Stimulated activated memory B cell treated with anti-CD40 and anti-IgM and Interleukin-4, amounts not matched to agents 10 μg/mL and 1 μg/mL and 100 μg/mL, for 72 hours (primary cell): ENCODE data around the gene GNRHR.

Source experiments
- ATAC-seq: fragments of 150-1000 bp; cut with Tn5 transposase; 2 replicates; pipeline ENCODE4 v1.10.0; 2021
- H3K27ac Mint-ChIP-seq: one replicate; pipeline ENCODE4 v1.8.0; 2022; ENCODE audit warnings: mild to moderate bottlenecking, mixed read lengths
- H3K27me3 Mint-ChIP-seq: one replicate; pipeline ENCODE4 v1.8.0; 2022; ENCODE audit warnings: mixed read lengths
- H3K36me3 Mint-ChIP-seq: one replicate; pipeline ENCODE4 v1.8.0; 2022; ENCODE audit warnings: mixed read lengths
- H3K4me1 Mint-ChIP-seq: one replicate; pipeline ENCODE4 v1.8.0; 2022; ENCODE audit warnings: mixed read lengths
- H3K4me3 Mint-ChIP-seq: one replicate; pipeline ENCODE4 v1.8.0; 2022; ENCODE audit warnings: mild to moderate bottlenecking, moderate library complexity, mixed read lengths
- H3K9me3 Mint-ChIP-seq: one replicate; pipeline ENCODE4 v1.8.0; 2022; ENCODE audit warnings: mixed read lengths

GNRHR gene

GRCh38 chr4:67696061-67696460 is 58.1 kb downstream of the GNRHR start:
- Mint-ChIP-seq H3K27me3 (no peaks in the 10 kb centered on the region), H3K36me3 (peaks cover 54% of the 10 kb centered on the region), H3K4me1 (peaks cover 33% of the 10 kb centered on the region), H3K4me3 (no peak overlapping the region), H3K27ac (no peak overlapping the region), H3K9me3 (no peaks in the 10 kb centered on the region)
- no peak for ATAC-seq

GRCh38 chr4:67694662-67695061 is 59.5 kb downstream of the GNRHR start:
- peaks cover 66% of the 10 kb centered on the region for H3K36me3 Mint-ChIP-seq
- H3K27me3 Mint-ChIP-seq = no peaks in the 10 kb centered on the region
- no peaks in the 10 kb centered on the region for H3K9me3 Mint-ChIP-seq
- H3K4me3 Mint-ChIP-seq = no peak overlapping the region
- H3K4me1 Mint-ChIP-seq = peaks cover 38% of the 10 kb centered on the region
- ATAC-seq = no peak
- no peak overlapping the region for H3K27ac Mint-ChIP-seq

- no peaks in the 10 kb centered on the region for H3K9me3 Mint-ChIP-seq
- H3K36me3 Mint-ChIP-seq = peaks cover 72% of the 10 kb centered on the region
- H3K4me3 Mint-ChIP-seq = no peak overlapping the region
- ATAC-seq = no peak
- peaks cover 23% of the 10 kb centered on the region for H3K4me1 Mint-ChIP-seq
- no peak overlapping the region for H3K27ac Mint-ChIP-seq
- no peaks in the 10 kb centered on the region for H3K27me3 Mint-ChIP-seq
These were observed 62.9 kb downstream of the GNRHR start for GRCh38 chr4:67691328-67691727.
